ENCODE data around the gene GNAI3.

- TF ChIP-seq ARNTL (CRISPR knock-in tag; IDR thresholded peaks at IDR 0.05; ENCODE audit: borderline replicate concordance, low read depth) (no peak), OSR1 (CRISPR knock-in tag; IDR thresholded peaks at IDR 0.05) (no peak), CSDC2 (CRISPR knock-in tag; IDR thresholded peaks at IDR 0.05) (no peak), ZFP3 (CRISPR knock-in tag; IDR thresholded peaks at IDR 0.05) (no peak), ISL1 (CRISPR knock-in tag; IDR thresholded peaks at IDR 0.05) (no peak), RARB (CRISPR knock-in tag; IDR thresholded peaks at IDR 0.05) (no peak), ZNF8 (CRISPR knock-in tag; IDR thresholded peaks at IDR 0.05) (no peak)
Measured at GRCh38 chr1:109538827-109539555, 9.4 kb upstream of the GNAI3 start.
